Measurements from ENCODE around the gene CNGB1. TPM values are rescaled to one million over a fixed set of nuclear protein-coding genes. Genes with fewer than 3 reads are reported as not detected.

CNGB1 gene
- total RNA-seq, result 21.9 TPM

DNA sequence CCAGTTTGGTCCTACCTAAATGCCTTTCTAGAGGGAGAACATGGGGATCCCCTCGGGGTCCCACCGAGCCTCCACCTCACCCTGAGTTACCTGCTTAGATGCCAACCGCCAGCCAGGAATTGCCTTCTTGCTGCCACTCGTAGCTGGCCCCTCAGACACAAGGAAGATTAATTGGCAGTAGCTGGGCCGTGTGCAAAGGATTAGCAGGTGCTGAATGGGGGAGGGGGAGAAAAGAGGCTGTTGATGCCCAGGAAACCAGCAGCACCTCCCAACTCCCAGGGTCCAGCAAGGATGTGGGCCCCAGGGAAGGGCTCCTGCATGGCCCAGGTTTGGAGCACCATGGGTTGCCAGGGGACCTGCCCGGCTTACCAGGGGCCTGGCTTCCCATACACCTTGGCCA lies at the start of gene CNGB1:
TSS of gene CNGB1 (minus strand) at position 159 of the 400 bp plus-strand sequence. CDS start 3,842 bp downstream, outside the sequence.

DNA sequence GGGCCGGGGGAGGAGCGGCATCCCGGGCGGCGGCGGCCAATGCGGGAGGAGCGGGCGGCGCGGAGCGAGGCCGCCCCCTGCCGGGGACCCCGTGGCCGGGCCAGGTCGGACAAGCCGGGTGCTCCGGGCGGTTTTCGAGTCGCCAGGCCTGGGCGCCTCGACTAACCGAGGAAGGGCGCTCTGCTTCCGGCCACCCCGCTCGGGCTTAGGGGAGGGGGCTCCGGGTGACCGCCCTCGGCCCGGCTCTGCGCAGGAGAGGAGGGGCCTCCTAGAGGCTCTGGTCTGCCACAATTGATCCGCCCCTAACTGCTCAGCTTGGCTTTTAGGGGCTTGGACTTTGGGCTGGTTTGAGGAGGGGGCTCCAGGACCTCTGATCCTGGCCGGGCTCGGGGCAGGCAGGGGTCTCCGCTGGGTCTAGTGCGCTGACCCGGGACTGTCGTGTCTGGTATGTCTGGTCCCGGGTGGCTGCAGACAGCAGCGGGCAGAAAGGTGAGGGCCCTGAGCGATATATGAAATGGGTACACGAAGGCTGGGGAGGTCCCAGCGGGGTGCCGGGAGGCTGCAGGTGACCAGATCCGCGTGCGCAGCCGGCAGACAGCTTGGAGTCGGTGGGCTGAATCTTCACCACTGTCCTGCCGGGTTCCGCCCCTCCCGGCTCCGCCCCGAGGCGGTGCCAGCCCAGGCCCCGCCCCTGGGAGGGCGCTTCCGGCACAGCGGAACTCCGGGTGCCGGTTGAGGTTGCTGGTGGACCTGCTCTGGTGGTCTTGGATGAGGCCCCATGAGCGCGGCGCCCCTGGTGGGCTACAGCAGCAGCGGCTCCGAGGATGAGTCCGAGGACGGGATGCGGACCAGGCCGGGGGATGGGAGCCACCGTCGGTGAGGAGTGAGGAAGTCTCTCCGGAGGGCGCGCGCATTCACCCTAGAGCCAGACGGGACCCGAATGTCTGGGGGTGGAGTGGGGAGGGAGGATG lies 30.1 kb upstream of the CNGB1 start, which contains the start of gene USB1:
TSS of gene USB1 (plus strand) at position 702 of the 971 bp plus-strand sequence. CDS start at position 779, 77 bp downstream.

DNA sequence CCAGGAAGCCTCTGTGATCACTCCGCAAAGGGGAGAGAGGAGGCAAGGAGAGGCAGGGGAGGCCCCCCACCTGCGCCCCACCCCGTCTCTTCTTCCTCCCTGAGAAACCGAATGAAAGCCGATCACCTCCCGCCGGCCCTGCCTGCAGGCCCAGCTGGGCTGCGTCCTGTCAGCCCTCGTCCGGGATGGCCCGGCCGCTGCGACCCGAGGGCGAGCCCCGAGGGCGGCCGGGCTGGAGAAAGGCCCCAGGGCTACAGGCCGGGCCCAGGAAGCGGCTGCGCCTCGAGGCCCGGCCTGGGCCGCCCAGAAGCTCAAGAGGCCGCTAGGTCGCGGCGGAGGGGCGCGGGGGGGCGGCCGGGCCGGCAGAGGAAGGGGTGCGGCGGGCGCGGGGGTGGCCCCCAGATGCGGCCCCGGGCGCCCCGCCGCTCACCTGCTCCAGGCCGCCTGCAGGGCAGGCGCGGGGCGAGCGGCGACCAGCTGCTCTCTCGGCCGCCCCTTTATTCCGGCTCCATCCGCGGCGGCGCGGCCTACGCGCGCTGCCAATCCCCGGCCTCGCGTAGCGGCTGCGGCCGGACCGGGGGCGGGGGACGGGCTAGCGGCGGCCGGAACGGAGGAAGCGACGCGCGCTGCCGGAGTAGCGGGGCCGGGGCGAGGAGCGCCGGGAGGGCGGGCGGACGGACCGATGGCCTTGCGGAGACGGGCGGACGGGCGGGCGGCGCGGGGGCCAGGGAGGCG lies 29.2 kb upstream of the CNGB1 start, which contains the start of gene ZNF319:
TSS of gene ZNF319 (minus strand) at position 702 of the 735 bp plus-strand sequence. CDS start 2,407 bp downstream, outside the sequence.

Other genes with a start within 250 kb of the CNGB1 start
- gene KATNB1, start 235.4 kb downstream of the CNGB1 start, total RNA-seq, result 42.4 TPM
- gene KIFC3, start 168.6 kb downstream of the CNGB1 start, total RNA-seq, result 31.4 TPM
- gene ZNF319, start 29.5 kb upstream of the CNGB1 start, total RNA-seq, result 8.1 TPM
- gene USB1, start 30.3 kb upstream of the CNGB1 start, total RNA-seq, result 11.3 TPM
- gene MMP15, start 54.6 kb upstream of the CNGB1 start, total RNA-seq, result 19.4 TPM
- gene CFAP20, start 158.3 kb upstream of the CNGB1 start, total RNA-seq, result 92.0 TPM
- 33.4 TPM for gene CSNK2A2, start 227.0 kb upstream of the CNGB1 start, total RNA-seq